Measurements from ENCODE around the gene MRM2.

MRM2 gene

DNA sequence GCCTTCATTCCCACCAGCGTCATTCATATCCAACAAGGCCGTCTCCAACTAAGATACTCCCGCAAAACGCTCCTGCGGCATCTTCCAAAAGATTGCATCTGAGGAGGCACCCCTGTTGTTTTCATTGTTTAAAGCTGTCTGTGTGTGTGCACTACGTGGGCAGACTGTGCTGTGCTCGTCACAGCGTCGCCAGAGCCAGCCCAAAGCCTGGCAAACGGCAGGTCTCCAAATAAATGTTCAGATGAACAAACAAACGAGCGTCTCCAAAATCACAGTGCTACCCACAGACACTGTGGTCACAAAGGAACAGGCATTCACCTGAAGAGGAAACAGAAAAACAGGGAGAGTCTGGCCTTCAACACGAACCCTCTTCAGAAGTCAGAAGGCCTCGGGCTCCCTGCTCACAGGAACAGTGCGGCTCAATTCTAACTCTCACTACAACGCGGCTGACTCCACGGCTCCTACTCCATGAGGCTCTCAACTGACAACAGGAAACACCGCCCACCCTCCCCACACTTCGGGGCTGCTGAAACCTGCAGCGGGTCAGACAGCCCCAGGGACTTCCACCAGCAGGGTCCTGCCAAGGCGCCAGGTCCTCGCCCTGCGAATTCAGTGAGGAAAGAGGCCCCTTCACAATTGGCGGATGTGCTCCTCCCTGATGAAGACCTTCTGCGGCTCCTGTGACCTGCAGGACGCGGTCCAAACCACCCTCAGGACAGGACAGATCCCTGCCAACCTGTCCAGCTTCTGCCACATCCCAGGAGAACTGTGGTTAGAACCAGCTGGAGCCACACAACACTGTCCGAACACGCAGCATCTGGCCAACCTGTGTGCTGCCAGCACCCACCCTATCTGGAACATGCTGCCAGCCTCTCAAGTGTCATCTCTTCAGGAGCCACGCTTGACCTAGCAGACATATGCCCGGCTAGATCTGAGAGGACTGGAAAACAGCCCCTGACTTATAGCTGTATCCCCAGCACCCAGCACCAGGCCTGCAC, 45.3 kb downstream of the MRM2 start:
- no peak for DNase-seq (ENCODE audit: low read depth)
- no peak overlapping the region for H3K4me3 ChIP-seq (ENCODE audit: low read depth, low read length)
- TF ChIP-seq, protein P1, sequence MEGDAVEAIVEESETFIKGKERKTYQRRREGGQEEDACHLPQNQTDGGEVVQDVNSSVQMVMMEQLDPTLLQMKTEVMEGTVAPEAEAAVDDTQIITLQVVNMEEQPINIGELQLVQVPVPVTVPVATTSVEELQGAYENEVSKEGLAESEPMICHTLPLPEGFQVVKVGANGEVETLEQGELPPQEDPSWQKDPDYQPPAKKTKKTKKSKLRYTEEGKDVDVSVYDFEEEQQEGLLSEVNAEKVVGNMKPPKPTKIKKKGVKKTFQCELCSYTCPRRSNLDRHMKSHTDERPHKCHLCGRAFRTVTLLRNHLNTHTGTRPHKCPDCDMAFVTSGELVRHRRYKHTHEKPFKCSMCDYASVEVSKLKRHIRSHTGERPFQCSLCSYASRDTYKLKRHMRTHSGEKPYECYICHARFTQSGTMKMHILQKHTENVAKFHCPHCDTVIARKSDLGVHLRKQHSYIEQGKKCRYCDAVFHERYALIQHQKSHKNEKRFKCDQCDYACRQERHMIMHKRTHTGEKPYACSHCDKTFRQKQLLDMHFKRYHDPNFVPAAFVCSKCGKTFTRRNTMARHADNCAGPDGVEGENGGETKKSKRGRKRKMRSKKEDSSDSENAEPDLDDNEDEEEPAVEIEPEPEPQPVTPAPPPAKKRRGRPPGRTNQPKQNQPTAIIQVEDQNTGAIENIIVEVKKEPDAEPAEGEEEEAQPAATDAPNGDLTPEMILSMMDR (IDR thresholded peaks at IDR 0.05; ENCODE audit: low read depth, low read length, missing control alignments), result no peak

DNA sequence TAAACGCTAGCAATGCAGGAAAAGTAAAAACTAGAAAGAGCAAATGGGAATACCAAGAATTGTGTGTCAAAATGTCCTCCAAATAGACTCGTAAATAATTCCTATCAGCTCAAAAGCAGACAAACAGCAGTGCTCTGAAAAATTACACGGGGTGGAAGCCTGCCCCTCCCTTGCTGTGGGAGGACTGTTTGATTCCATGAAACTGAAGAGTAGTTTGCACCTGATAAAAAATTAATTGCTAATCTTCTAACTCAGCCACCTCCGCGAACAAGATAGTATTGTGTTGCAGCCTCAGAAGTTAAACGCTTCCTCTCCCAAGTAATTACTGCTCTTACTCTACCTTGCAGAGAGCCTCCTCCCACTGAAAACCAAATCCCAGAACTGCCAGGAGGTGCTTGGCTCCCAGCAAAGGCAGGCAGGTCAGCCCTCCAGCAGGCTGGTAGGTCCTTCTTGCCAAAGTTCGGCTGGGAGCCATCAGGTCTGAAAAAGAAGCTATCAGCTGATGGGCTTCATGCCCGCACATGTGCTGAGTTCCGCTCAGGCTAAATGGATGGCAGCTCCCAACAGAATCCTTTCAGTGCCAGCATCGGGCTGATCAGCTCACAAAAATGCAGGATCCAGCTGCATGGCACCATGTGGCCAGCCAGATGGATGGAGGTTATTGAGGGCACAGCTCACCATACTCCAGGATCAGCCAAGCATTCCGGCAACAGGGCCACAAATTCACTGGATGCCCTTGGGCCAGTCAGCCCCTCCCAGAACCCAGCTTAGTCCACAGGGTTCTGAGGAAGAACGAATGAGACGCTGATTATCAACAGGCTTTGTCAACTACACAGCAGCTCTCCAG, 46.4 kb downstream of the MRM2 start:
- no peak overlapping the region for H3K4me3 ChIP-seq (ENCODE audit: low read depth, low read length)
- TF ChIP-seq, protein P1 (IDR thresholded peaks at IDR 0.05; ENCODE audit: low read depth, low read length, missing control alignments), result no peak
- no peak for DNase-seq (ENCODE audit: low read depth)

DNA sequence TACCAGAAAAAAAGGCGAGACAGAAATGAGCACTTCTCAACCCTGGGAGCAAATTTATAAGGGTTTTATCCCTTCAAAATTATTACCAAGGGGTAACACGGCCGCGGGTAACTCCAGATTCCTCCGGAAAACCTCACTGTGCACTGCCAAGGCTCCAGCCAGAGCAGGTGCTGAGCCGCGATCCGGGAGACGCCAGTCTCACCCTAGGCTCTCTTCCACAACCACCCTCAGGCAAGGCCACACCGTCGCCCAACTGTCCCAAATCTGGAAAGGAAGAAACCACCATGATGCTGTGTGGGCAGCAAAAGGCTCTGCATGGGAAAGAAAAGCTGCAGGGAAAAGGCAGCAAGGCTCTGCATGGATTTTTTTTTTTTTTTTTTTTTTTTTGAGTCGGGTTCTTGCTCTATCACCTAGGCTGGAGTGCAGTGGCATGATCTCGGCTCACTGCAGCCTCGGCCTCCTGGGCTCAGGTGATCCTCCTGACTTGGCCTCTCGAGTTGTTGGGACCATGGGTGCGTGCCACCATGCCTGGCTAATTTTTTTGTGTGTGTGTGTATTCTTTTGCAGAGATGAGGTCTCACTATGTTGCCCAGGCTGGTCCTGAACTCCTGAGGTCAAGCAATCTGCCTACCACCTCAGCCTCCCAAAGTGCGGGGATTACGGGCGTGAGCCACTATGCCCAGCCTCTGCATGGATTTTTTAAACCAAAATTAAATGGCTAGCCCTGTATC, 48.3 kb downstream of the MRM2 start:
- TF ChIP-seq, protein P1 (IDR thresholded peaks at IDR 0.05; ENCODE audit: low read depth, low read length, missing control alignments), result no peak
- DNase-seq (ENCODE audit: low read depth), result no peak
- no peak overlapping the region for H3K4me3 ChIP-seq (ENCODE audit: low read depth, low read length)

DNA sequence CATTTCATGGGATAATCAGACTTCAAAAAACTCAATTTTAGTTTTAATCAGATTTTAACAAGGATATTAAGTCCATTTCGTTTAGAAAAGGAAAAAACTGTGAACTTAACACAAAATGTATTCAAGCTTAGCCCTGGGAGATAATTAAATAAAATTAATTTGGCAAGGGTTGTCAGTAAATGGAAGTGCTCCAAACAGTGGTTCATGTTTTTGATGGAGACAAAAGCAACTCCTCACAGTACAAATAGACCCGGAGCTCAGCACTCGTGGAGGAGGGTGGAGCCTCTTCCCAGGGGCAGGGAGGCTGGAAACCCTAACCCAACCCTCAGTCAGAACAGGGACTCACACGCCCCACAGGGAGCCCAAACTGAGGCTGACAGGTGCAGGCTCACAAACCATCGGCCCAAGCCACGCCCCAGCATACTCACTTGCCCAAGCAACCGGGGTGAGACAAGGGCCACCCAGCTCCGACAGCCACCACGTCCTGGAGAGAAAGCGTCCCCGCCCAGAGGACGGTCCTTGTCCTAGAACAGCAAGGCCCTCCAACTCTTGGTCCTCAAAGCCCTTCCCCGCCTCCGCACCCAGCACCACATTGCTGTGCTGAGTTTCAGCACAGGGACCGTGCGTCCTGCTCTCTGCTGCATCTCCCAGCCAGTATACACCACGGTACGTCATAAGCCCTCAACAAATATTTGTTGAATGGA, 49.0 kb downstream of the MRM2 start:
- TF ChIP-seq, protein P1 (IDR thresholded peaks at IDR 0.05; ENCODE audit: low read depth, low read length, missing control alignments), result no peak
- no peak overlapping the region for H3K4me3 ChIP-seq (ENCODE audit: low read depth, low read length)
- DNase-seq (ENCODE audit: low read depth), result no peak

DNA sequence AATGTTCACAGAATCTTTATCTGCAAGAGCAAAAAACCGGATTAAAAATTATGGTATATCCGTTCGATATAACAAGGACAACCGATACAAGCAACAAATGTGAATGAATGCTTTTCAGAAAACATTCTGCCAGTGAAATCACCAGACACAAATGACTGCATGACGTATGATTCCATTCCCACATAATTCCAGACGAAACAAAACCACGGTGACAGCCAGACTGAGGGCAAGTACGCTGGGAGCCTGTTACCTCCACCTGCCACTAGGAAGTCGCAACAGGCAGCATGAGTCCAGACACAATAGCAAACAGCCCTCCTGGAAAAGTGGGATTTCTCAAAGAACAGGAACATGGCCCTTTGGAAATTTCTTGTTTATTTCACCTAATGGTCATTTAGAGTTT, 51.0 kb downstream of the MRM2 start:
- no peak for DNase-seq (ENCODE audit: low read depth)
- no peak overlapping the region for H3K4me3 ChIP-seq (ENCODE audit: low read depth, low read length)
- TF ChIP-seq, protein P1 (IDR thresholded peaks at IDR 0.05; ENCODE audit: low read depth, low read length, missing control alignments), result no peak

DNA sequence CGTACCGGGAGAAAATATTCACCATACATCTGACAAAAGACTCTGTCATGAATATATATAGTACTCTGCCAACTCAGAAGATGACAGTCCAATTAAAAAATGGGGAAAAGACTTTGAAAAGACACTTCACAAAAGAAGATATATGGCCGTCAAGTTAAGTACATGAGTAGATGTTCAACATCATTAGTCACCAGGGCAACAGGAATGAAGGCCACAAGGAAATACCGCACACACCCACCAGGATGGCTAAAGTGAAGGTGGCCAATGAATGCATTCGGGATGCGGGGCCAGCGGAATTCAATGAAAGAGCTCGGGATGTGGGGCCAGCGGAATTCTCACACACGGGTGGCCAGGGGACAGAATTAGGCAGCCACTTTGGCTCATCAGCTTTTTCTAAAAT, 51.5 kb downstream of the MRM2 start:
- no peak overlapping the region for H3K4me3 ChIP-seq (ENCODE audit: low read depth, low read length)
- TF ChIP-seq, protein P1 (IDR thresholded peaks at IDR 0.05; ENCODE audit: low read depth, low read length, missing control alignments), result no peak
- DNase-seq (ENCODE audit: low read depth), result no peak

Measured in GM12864 (cell line).